ENCODE measurements around the gene SEL1L3. TPM values are rescaled to one million over a fixed set of nuclear protein-coding genes. Genes with fewer than 3 reads are reported as not detected.
"Not testable (repeated sequence)": the region's sequence is repeated elsewhere in the genome, so short reads cannot be mapped to it uniquely, and the experiment has no call there.

SEL1L3 gene
- total RNA-seq, 8 experiments from 2014 or later: 1.5 to 45.1 (median 3.2) TPM

GRCh38 chr4:25874655-25875054, 11.9 kb upstream of the SEL1L3 start:
- no peak for ATAC-seq (replicated peaks in 6 of 8)
- in situ Hi-C loops (cut with MboI; ENCODE audit: low pct_unique_long_range_greater_than_20kb in 2 of 9, low sequenced_read_pairs in 9 of 9, unreplicated experiment in 9 of 9): no loop called here
- WGBS, 10 experiments: 67 to 100% (median 91%) methylated on average over 1 to 3 of the region's 3 CpGs; no CpG with 5 or more reads in 1 of the 10 experiments

GRCh38 chr4:25873632-25874129, 10.9 kb upstream of the SEL1L3 start:
- no peak for ATAC-seq (replicated peaks in 6 of 8)
- Histone ChIP-seq H3K4me3 (no peak overlapping the region), H3K4me1 (replicated peaks in 1 of 2) (peaks cover 0 to 27% of the 10 kb centered on the region in 2 donors), H3K27ac (no peak overlapping the region)
- in situ Hi-C loops (cut with MboI; ENCODE audit: low pct_unique_long_range_greater_than_20kb in 2 of 9, low sequenced_read_pairs in 9 of 9, unreplicated experiment in 9 of 9): no loop called here
- WGBS, 10 experiments: 67 to 100% (median 89%) methylated on average over 1 to 7 of the region's 7 CpGs

More at GRCh38 chr4:25874655-25875054, 11.9 kb upstream of the SEL1L3 start:
- Histone ChIP-seq H3K4me3 (no peak overlapping the region), H3K4me1 (replicated peaks in 1 of 2) (peaks cover 0 to 20% of the 10 kb centered on the region in 2 donors), H3K27ac (no peak overlapping the region)

GRCh38 chr4:25872851-25873631, 10.3 kb upstream of the SEL1L3 start:
- WGBS, 10 experiments: 20 to 91% (median 81%) methylated on average over 1 to 12 of the region's 13 CpGs; no CpG with 5 or more reads in 1 of the 10 experiments
- ATAC-seq (replicated peaks in 6 of 8): no peak
- in situ Hi-C loops (cut with MboI; ENCODE audit: low pct_unique_long_range_greater_than_20kb in 2 of 9, low sequenced_read_pairs in 9 of 9, unreplicated experiment in 9 of 9): no loop called here

GRCh38 chr4:25870081-25870480, 7.3 kb upstream of the SEL1L3 start:
- in situ Hi-C loops (cut with MboI; ENCODE audit: low pct_unique_long_range_greater_than_20kb in 2 of 9, low sequenced_read_pairs in 9 of 9, unreplicated experiment in 9 of 9): no loop called here
- ATAC-seq (replicated peaks in 6 of 8): no peak
- 83 to 100% (median 87%) methylated on average over 1 to 2 of the region's 2 CpGs; no CpG with 5 or more reads in 6 of the 10 experiments for WGBS, 10 experiments

More at GRCh38 chr4:25872851-25873631, 10.3 kb upstream of the SEL1L3 start:
- Histone ChIP-seq H3K4me1 (replicated peaks in 1 of 2) (peaks cover 0 to 24% of the 10 kb centered on the region in 2 donors), H3K4me3 (no peak overlapping the region), H3K27ac (no peak overlapping the region)

GRCh38 chr4:25867781-25868294, 5.0 kb upstream of the SEL1L3 start:
- H3K27ac ChIP-seq: no peak overlapping the region
- no peak overlapping the region for H3K4me3 ChIP-seq
- peak in 3 of 8 experiments; percentile 51 to 88 (median 59) for ATAC-seq (replicated peaks in 6 of 8)
- WGBS, 10 experiments: 0 to 100% (median 73%) methylated on average over 1 to 3 of the region's 6 CpGs; no CpG with 5 or more reads in 3 of the 10 experiments
- peaks cover 0 to 15% of the 10 kb centered on the region in 2 donors for H3K4me1 ChIP-seq (replicated peaks in 1 of 2)
- in situ Hi-C loops (cut with MboI; ENCODE audit: low pct_unique_long_range_greater_than_20kb in 2 of 9, low sequenced_read_pairs in 9 of 9, unreplicated experiment in 9 of 9): no loop called here

More at GRCh38 chr4:25870081-25870480, 7.3 kb upstream of the SEL1L3 start:
- Histone ChIP-seq H3K4me1 (replicated peaks in 1 of 2) (peaks cover 0 to 21% of the 10 kb centered on the region in 2 donors), H3K4me3 (no peak overlapping the region), H3K27ac (no peak overlapping the region)

- in situ Hi-C loops (cut with MboI; ENCODE audit: low pct_unique_long_range_greater_than_20kb in 2 of 9, low sequenced_read_pairs in 9 of 9, unreplicated experiment in 9 of 9); ATAC-seq (replicated peaks in 6 of 8); H3K4me3 ChIP-seq; H3K27ac ChIP-seq: not testable (repeated sequence)
- WGBS, 10 experiments: 69 to 100% (median 95%) methylated on average over 2 to 4 of the region's 4 CpGs; no CpG with 5 or more reads in 4 of the 10 experiments
- H3K4me1 ChIP-seq (replicated peaks in 1 of 2): peaks cover 0 to 18% of the 10 kb centered on the region in 2 donors
Measured at GRCh38 chr4:25866401-25866800, 3.6 kb upstream of the SEL1L3 start.

GRCh38 chr4:25865586-25865985, 2.8 kb upstream of the SEL1L3 start:
- Histone ChIP-seq H3K27ac (no peak overlapping the region), H3K4me3 (no peak overlapping the region), H3K4me1 (replicated peaks in 1 of 2) (peaks cover 0 to 24% of the 10 kb centered on the region in 2 donors)
- in situ Hi-C loops (cut with MboI; ENCODE audit: low pct_unique_long_range_greater_than_20kb in 2 of 9, low sequenced_read_pairs in 9 of 9, unreplicated experiment in 9 of 9): no loop called here
- peak in 2 of 8 experiments; percentile 18 to 19 for ATAC-seq (replicated peaks in 6 of 8)
- 43 to 93% (median 76%) methylated on average over 1 to 4 of the region's 4 CpGs; no CpG with 5 or more reads in 2 of the 10 experiments for WGBS, 10 experiments

- in situ Hi-C loops (cut with MboI; ENCODE audit: low pct_unique_long_range_greater_than_20kb in 2 of 9, low sequenced_read_pairs in 9 of 9, unreplicated experiment in 9 of 9): no loop called here
- no peak for ATAC-seq (replicated peaks in 6 of 8)
- Histone ChIP-seq H3K27ac (no peak overlapping the region), H3K4me3 (peak overlapping the region in 1 of 5 donors; percentile 91), H3K4me1 (replicated peaks in 1 of 2) (peaks cover 0 to 20% of the 10 kb centered on the region in 2 donors)
- 10 to 92% (median 64%) methylated on average over 2 to 17 of the region's 29 CpGs; no CpG with 5 or more reads in 6 of the 10 experiments for WGBS, 10 experiments
Measured at GRCh38 chr4:25863831-25864418, 1.1 kb upstream of the SEL1L3 start.

GRCh38 chr4:25863347-25863784, 578 bp upstream of the SEL1L3 start:
- H3K27ac ChIP-seq: no peak overlapping the region
- H3K4me3 ChIP-seq: peak overlapping the region; percentile 61 to 91 (median 69)
- ATAC-seq (replicated peaks in 6 of 8): peak in 2 of 8 experiments; percentile 4
- in situ Hi-C loops (cut with MboI; ENCODE audit: low pct_unique_long_range_greater_than_20kb in 2 of 9, low sequenced_read_pairs in 9 of 9, unreplicated experiment in 9 of 9): no loop called here
- peaks cover 0 to 16% of the 10 kb centered on the region in 2 donors for H3K4me1 ChIP-seq (replicated peaks in 1 of 2)
- WGBS, 10 experiments: 81% methylated on average over 7 of the region's 26 CpGs; no CpG with 5 or more reads in 9 of the 10 experiments

GRCh38 chr4:25861951-25862410, 807 bp downstream of the SEL1L3 start:
- in situ Hi-C loops (cut with MboI; ENCODE audit: low pct_unique_long_range_greater_than_20kb in 2 of 9, low sequenced_read_pairs in 9 of 9, unreplicated experiment in 9 of 9): no loop called here
- peak overlapping the region; percentile 61 to 91 (median 69) for H3K4me3 ChIP-seq
- peak; percentile 1 to 59 (median 22) for ATAC-seq (replicated peaks in 6 of 8)

GRCh38 chr4:25861280-25861950, 1.4 kb downstream of the SEL1L3 start:
- H3K27ac ChIP-seq: no peak overlapping the region
- WGBS, 10 experiments: 22 to 70% (median 53%) methylated on average over 2 to 5 of the region's 5 CpGs
- peak overlapping the region; percentile 61 to 91 (median 69) for H3K4me3 ChIP-seq
- H3K4me1 ChIP-seq (replicated peaks in 1 of 2): peaks cover 0 to 16% of the 10 kb centered on the region in 2 donors
- in situ Hi-C loops (cut with MboI; ENCODE audit: low pct_unique_long_range_greater_than_20kb in 2 of 9, low sequenced_read_pairs in 9 of 9, unreplicated experiment in 9 of 9): no loop called here
- peak in 2 of 8 experiments; percentile 3 to 7 for ATAC-seq (replicated peaks in 6 of 8)

More at GRCh38 chr4:25861951-25862410, 807 bp downstream of the SEL1L3 start:
- WGBS, 10 experiments: 0 to 3% (median 0%) methylated on average over 1 to 8 of the region's 32 CpGs; no CpG with 5 or more reads in 5 of the 10 experiments
- Histone ChIP-seq H3K27ac (no peak overlapping the region), H3K4me1 (replicated peaks in 1 of 2) (peaks cover 0 to 16% of the 10 kb centered on the region in 2 donors)

GRCh38 chr4:25860586-25861279, 2.1 kb downstream of the SEL1L3 start:
- 74 to 100% (median 83%) methylated on average over 1 to 7 of the region's 7 CpGs; no CpG with 5 or more reads in 1 of the 10 experiments for WGBS, 10 experiments
- Histone ChIP-seq H3K4me3 (no peak overlapping the region), H3K27ac (no peak overlapping the region), H3K4me1 (replicated peaks in 1 of 2) (peaks cover 0 to 16% of the 10 kb centered on the region in 2 donors)
- no peak for ATAC-seq (replicated peaks in 6 of 8)
- in situ Hi-C loops (cut with MboI; ENCODE audit: low pct_unique_long_range_greater_than_20kb in 2 of 9, low sequenced_read_pairs in 9 of 9, unreplicated experiment in 9 of 9): no loop called here

Data from motor neuron (in vitro differentiated cells).